A549 (cell line): ENCODE results near the gene CDC37L1. TPM values are rescaled to one million over a fixed set of nuclear protein-coding genes. Genes with fewer than 3 reads are reported as not detected.
A peak's percentile ranks its signal among the peaks of the same experiment; 100 is the strongest.

ENCODE experiments used
- ATAC-seq, 2 experiments: fragments of 200-7000 bp in 1 of 2; fragments of >200 bp in 1 of 2; cut with Nextera tagmentation in 1 of 2; cut with Tn5 transposase in 1 of 2; 3 replicates each; pipeline versions ENCODE4 v1.8.0 to v1.9.1; 2018 to 2020; ENCODE audit warnings: mild to moderate bottlenecking in 1 of 2, moderate library complexity in 1 of 2
- CTCF ChIA-PET: fragments of 300-600 bp; sonication (Branson Sonifier 250); formaldehyde crosslinking; extraction: SDS; loops from one replicate; lab custom pipeline; 2021; ENCODE audit warnings: antibody characterized with exemption, inconsistent platforms; lab: Yijun Ruan, JAX
- POLR2A ChIA-PET: fragments of 350-600 bp; formaldehyde crosslinking; extraction: SDS; loops from one replicate; lab custom pipeline; 2021; ENCODE audit warnings: antibody characterized with exemption, inconsistent platforms; lab: Yijun Ruan, JAX
- DNase-seq, 2 experiments: peaks; one replicate each; pipeline versions ENCODE4 v3.0.0 to v3.0.0-alpha.2; 2011 to 2016; ENCODE audit warnings: low read depth in 1 of 2, low spot score in 1 of 2
- FAIRE-seq: peaks from 2 replicates; lab custom pipeline; 2011; peaks lifted over from hg19 to GRCh38; lab: Jason Lieb, UNC
- H3K27ac ChIP-seq, 2 experiments: fragments of >200 bp; sonication (Bioruptor Twin); formaldehyde crosslinking; 3 replicates each; pipeline ENCODE4 v1.5.1; 2016 to 2017
- H3K4me1 ChIP-seq: fragments of >200 bp; sonication (Bioruptor Twin); formaldehyde crosslinking; 3 replicates; pipeline ENCODE4 v1.6.1; 2016
- H3K4me2 ChIP-seq: fragments of >200 bp; sonication (Bioruptor Twin); formaldehyde crosslinking; 3 replicates; pipeline ENCODE4 v1.6.1; 2016
- H3K4me3 ChIP-seq: fragments of >200 bp; sonication (Bioruptor Twin); formaldehyde crosslinking; 3 replicates; pipeline ENCODE4 v1.5.1; 2016
- H3K9me3 ChIP-seq: fragments of >200 bp; sonication (Bioruptor Twin); formaldehyde crosslinking; 3 replicates; pipeline ENCODE4 v1.6.1; 2016
- BCL3 ChIP-seq: fragments of >200 bp; sonication (Bioruptor Twin); formaldehyde crosslinking; IDR thresholded peaks from 3 replicates; pipeline ENCODE4 v1.6.1; 2016
- CBX2 ChIP-seq: fragments of 200-600 bp; sonication (generic); IDR thresholded peaks from 2 replicates; pipeline ENCODE4 v1.6.1; 2016; ENCODE audit warnings: low read depth, mild to moderate bottlenecking, borderline replicate concordance
- FOSB ChIP-seq: fragments of 250-450 bp; sonication (Bioruptor Pico); IDR thresholded peaks from 2 replicates; pipeline ENCODE4 v1.5.0; 2020; ENCODE audit warnings: mild to moderate bottlenecking, moderate library complexity
- GATA3 ChIP-seq: IDR thresholded peaks from 2 replicates; pipeline ENCODE4 v1.6.1; 2012; ENCODE audit warnings: borderline replicate concordance
- HDAC2 ChIP-seq: fragments of 200-600 bp; sonication (generic); IDR thresholded peaks from 2 replicates; pipeline ENCODE4 v1.6.1; 2016
- HOXB13 ChIP-seq: fragments of 250-450 bp; sonication (Bioruptor Pico); IDR thresholded peaks from 2 replicates; pipeline ENCODE4 v1.5.0; 2020; ENCODE audit warnings: low read depth, mild to moderate bottlenecking, moderate library complexity
- JUN ChIP-seq, 2 experiments: fragments of >200 bp; sonication (Bioruptor Twin); formaldehyde crosslinking; IDR thresholded peaks; 2 replicates in 1 of 2; 3 replicates in 1 of 2; pipeline ENCODE4 v1.6.1; 2016 to 2017
- JUNB ChIP-seq: fragments of >200 bp; sonication (Bioruptor Twin); formaldehyde crosslinking; IDR thresholded peaks from 2 replicates; pipeline ENCODE4 v1.6.1; 2016
- KDM1A ChIP-seq: fragments of 200-600 bp; sonication (generic); IDR thresholded peaks from 2 replicates; pipeline ENCODE4 v1.6.1; 2016; ENCODE audit warnings: low read depth, mild to moderate bottlenecking
- KDM5A ChIP-seq: fragments of 200-600 bp; sonication (generic); IDR thresholded peaks from 2 replicates; pipeline ENCODE4 v1.6.1; 2016; ENCODE audit warnings: antibody characterized with exemption, mild to moderate bottlenecking
- MAFK ChIP-seq: fragments of 450-650 bp; IDR thresholded peaks from 2 replicates; pipeline ENCODE4 v1.6.1; 2014; ENCODE audit not compliant: partially characterized antibody
- MYC ChIP-seq: IDR thresholded peaks from 2 replicates; pipeline ENCODE4 v1.6.1; 2012; ENCODE audit warnings: mild to moderate bottlenecking, inconsistent platforms, low read length, improper control_type of control experiment, borderline replicate concordance
- RAD21 ChIP-seq, 2 experiments: fragments of >200 bp in 1 of 2; sonication (Bioruptor Twin) in 1 of 2; formaldehyde crosslinking in 1 of 2; IDR thresholded peaks in 1 of 2; conservative IDR thresholded peaks in 1 of 2; 2 replicates in 1 of 2; 3 replicates in 1 of 2; pipeline ENCODE4 v1.6.1; 2012 to 2018; ENCODE audit warnings: inconsistent platforms in 1 of 2
- RARB ChIP-seq: fragments of 250-450 bp; sonication (Bioruptor Pico); IDR thresholded peaks from 2 replicates; pipeline ENCODE4 v1.8.0; 2021; ENCODE audit warnings: mild to moderate bottlenecking, moderate library complexity
- RCOR1 ChIP-seq: fragments of 150-350 bp; IDR thresholded peaks from 2 replicates; pipeline ENCODE4 v1.6.1; 2014; ENCODE audit warnings: antibody characterized with exemption, low read length, low read depth
- SREBF2 ChIP-seq: fragments of 450-650 bp; IDR thresholded peaks from 2 replicates; pipeline ENCODE4 v1.6.1; 2014; ENCODE audit warnings: mild to moderate bottlenecking, moderate library complexity
- ZNF302 ChIP-seq: fragments of 250-450 bp; sonication (Bioruptor Pico); IDR thresholded peaks from 2 replicates; pipeline ENCODE4 v1.9.0; 2021; ENCODE audit warnings: inconsistent platforms, mild to moderate bottlenecking, moderate library complexity
- ZSCAN20 ChIP-seq: fragments of 250-450 bp; sonication (Bioruptor Pico); IDR thresholded peaks from 2 replicates; pipeline ENCODE4 v1.8.0; 2022; ENCODE audit warnings: mild to moderate bottlenecking, moderate library complexity
- WGBS: methylation state at CpG from one replicate; pipeline ENCODE4 v1.1.6; 2017; ENCODE audit errors: missing lambda C conversion rate; 5-methylcytosine and 5-hydroxymethylcytosine counted together
- polyA plus RNA-seq, 4 experiments: library from polyadenylated mRNA; depleted of rRNA in 3 of 4; stranded (reverse); fragments of >200 nt; fragmentation: RNase III in 1 of 4; extraction: RNeasy Plus Mini Kit Qiagen cat#74134 plus additional on column Dnase treatment in 1 of 4; gene quantifications; 2 replicates in 3 of 4; 3 replicates in 1 of 4; pipeline ENCODE4 v1.2.3, GENCODE V29; 2011 to 2017
- TF ChIP-seq, protein P1 (sequence below): fragments of >200 bp; sonication (Bioruptor Twin); formaldehyde crosslinking; IDR thresholded peaks from 2 replicates; pipeline ENCODE4 v1.6.1; 2016
- TF ChIP-seq, protein P2 (sequence below): IDR thresholded peaks from 2 replicates; pipeline ENCODE4 v1.6.1; 2012
- TF ChIP-seq, protein P3 (sequence below): fragments of >200 bp; sonication (Bioruptor Twin); formaldehyde crosslinking; IDR thresholded peaks from 3 replicates; pipeline ENCODE4 v1.5.1; 2016
- TF ChIP-seq, protein P4 (sequence below): IDR thresholded peaks from 2 replicates; pipeline ENCODE4 v1.6.1; 2012

CDC37L1 gene
- polyA plus RNA-seq, 2 of the 4 experiments (the other 2 are of a cell fraction): 9.5 to 16.2 TPM

- DNase-seq (no peak), ATAC-seq (no peak), FAIRE-seq (no peak)
- Histone ChIP-seq H3K27ac (no peak overlapping the region), H3K4me3 (no peak overlapping the region), H3K9me3 (no peaks in the 10 kb centered on the region), H3K4me1 (no peaks in the 10 kb centered on the region), H3K4me2 (no peak overlapping the region)
- WGBS: 95% methylated on average over 9 of the region's 9 CpGs
- ChIA-PET CTCF (interaction anchor here (0.6 to 2.8 kb wide), 4 partner anchors 10 to 51 kb away, joined by 3 to 7 read pairs (median 3); no protein-coding TSS in a partner anchor), POLR2A (no interaction called here)
- TF ChIP-seq MAFK: peak; percentile 9
- TF ChIP-seq JUNB: no peak
- no peak for TF ChIP-seq JUN (IDR thresholded peaks at IDR 0.05)
Measured at GRCh38 chr9:4714266-4715016, 35.1 kb downstream of the CDC37L1 start.

DNA sequence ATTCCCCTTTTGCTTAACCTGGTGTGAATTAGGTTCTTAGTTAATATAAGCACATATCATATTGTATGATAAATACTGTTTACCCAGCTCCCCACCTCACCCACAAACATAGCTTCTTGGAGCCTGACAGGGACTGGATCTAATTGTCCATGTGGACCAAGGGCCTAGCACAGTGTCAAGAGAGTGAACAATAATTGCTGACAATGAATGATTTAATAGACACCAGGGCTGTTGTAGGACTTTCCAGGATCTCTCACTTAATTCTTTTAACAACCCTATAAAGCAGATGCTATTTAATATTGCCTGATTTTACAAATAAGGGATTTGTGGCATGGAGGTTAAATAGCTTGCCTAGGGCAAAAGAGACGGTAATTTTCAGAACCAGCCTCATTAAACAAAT, 36.8 kb downstream of the CDC37L1 start:
- FAIRE-seq (no peak), DNase-seq (no peak), ATAC-seq (no peak)
- Histone ChIP-seq H3K27ac (no peak overlapping the region), H3K4me3 (no peak overlapping the region), H3K4me2 (no peak overlapping the region), H3K4me1 (no peaks in the 10 kb centered on the region), H3K9me3 (no peaks in the 10 kb centered on the region)
- POLR2A ChIA-PET: no interaction called here
- CTCF ChIA-PET: interaction anchor here (1.0 to 2.8 kb wide), 6 partner anchors 9 to 53 kb away, joined by 3 to 7 read pairs (median 3); no protein-coding TSS in a partner anchor
- no peak for TF ChIP-seq GATA3
- TF ChIP-seq MAFK: peak; percentile 60
- TF ChIP-seq, all 56 proteins: peak for 1
- WGBS: 86% methylated on average over 1 of the region's 1 CpG

DNA sequence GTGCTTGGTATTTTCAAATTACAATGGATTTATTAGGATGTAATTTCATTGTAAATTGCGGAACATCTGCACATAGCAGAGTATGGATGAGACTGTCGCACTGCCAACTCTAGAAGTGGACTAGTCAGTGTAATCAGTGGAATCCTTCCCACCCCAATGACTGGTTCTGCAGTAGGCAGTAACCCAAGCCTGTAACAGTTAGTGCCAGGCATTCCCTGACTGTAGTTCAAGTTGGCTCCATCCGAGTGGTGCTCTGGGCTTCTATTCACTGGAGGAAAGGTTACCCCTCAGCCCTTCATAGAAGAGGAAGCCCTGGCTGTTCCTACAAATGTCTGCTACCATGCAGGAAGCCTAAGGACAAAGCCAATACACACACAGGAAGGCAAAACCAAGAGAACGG, 38.4 kb downstream of the CDC37L1 start:
- Histone ChIP-seq H3K4me3 (no peak overlapping the region), H3K4me2 (no peak overlapping the region), H3K27ac (no peak overlapping the region), H3K4me1 (no peaks in the 10 kb centered on the region), H3K9me3 (no peaks in the 10 kb centered on the region)
- TF ChIP-seq RARB (CRISPR knock-in tag) (no peak), SREBF2 (no peak), RCOR1 (no peak), ZNF302 (CRISPR knock-in tag) (no peak), ZSCAN20 (no peak), MYC (no peak), KDM1A (no peak), HOXB13 (CRISPR knock-in tag) (no peak), BCL3 (no peak), CBX2 (no peak), FOSB (CRISPR knock-in tag) (no peak), KDM5A (no peak), HDAC2 (no peak), RAD21 (conservative IDR thresholded peaks at IDR 0.05 in 1 of 2, IDR thresholded peaks at IDR 0.05 in 1 of 2) (no peak)
- TF ChIP-seq, protein P1, sequence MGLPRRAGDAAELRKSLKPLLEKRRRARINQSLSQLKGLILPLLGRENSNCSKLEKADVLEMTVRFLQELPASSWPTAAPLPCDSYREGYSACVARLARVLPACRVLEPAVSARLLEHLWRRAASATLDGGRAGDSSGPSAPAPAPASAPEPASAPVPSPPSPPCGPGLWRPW: no peak
- TF ChIP-seq, protein P2, sequence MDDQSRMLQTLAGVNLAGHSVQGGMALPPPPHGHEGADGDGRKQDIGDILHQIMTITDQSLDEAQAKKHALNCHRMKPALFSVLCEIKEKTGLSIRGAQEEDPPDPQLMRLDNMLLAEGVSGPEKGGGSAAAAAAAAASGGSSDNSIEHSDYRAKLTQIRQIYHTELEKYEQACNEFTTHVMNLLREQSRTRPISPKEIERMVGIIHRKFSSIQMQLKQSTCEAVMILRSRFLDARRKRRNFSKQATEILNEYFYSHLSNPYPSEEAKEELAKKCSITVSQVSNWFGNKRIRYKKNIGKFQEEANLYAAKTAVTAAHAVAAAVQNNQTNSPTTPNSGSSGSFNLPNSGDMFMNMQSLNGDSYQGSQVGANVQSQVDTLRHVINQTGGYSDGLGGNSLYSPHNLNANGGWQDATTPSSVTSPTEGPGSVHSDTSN: no peak
- TF ChIP-seq, protein P3, sequence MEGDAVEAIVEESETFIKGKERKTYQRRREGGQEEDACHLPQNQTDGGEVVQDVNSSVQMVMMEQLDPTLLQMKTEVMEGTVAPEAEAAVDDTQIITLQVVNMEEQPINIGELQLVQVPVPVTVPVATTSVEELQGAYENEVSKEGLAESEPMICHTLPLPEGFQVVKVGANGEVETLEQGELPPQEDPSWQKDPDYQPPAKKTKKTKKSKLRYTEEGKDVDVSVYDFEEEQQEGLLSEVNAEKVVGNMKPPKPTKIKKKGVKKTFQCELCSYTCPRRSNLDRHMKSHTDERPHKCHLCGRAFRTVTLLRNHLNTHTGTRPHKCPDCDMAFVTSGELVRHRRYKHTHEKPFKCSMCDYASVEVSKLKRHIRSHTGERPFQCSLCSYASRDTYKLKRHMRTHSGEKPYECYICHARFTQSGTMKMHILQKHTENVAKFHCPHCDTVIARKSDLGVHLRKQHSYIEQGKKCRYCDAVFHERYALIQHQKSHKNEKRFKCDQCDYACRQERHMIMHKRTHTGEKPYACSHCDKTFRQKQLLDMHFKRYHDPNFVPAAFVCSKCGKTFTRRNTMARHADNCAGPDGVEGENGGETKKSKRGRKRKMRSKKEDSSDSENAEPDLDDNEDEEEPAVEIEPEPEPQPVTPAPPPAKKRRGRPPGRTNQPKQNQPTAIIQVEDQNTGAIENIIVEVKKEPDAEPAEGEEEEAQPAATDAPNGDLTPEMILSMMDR: no peak
- TF ChIP-seq, protein P4, sequence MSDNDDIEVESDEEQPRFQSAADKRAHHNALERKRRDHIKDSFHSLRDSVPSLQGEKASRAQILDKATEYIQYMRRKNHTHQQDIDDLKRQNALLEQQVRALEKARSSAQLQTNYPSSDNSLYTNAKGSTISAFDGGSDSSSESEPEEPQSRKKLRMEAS: no peak
- CTCF ChIA-PET: interaction anchor here (1.5 to 1.8 kb wide), 2 partner anchors 11 to 28 kb away, joined by 3 to 4 read pairs; no protein-coding TSS in a partner anchor
- no peak for DNase-seq
- no peak for ATAC-seq
- FAIRE-seq: no peak
- WGBS: 86% methylated on average over 4 of the region's 4 CpGs
- POLR2A ChIA-PET: no interaction called here
